LNCaP clone FGC (cell line): Measurements from ENCODE around the gene LACRT.

ENCODE experiments used
- DNase-seq: peaks from one replicate; pipeline ENCODE4 v3.0.0-alpha.2; 2011; ENCODE audit warnings: low read depth
- H3K4me3 ChIP-seq: 2 replicates; pipeline ENCODE4 v1.5.1; 2011; ENCODE audit warnings: mild to moderate bottlenecking, low read depth, low read length, control low read depth
- CTCF ChIP-seq: IDR thresholded peaks from 2 replicates; pipeline ENCODE4 v1.5.1; 2012; ENCODE audit warnings: mild to moderate bottlenecking; ENCODE audit not compliant: control insufficient read depth, insufficient read depth; ENCODE audit errors: extremely low read depth

Gene LACRT

DNA sequence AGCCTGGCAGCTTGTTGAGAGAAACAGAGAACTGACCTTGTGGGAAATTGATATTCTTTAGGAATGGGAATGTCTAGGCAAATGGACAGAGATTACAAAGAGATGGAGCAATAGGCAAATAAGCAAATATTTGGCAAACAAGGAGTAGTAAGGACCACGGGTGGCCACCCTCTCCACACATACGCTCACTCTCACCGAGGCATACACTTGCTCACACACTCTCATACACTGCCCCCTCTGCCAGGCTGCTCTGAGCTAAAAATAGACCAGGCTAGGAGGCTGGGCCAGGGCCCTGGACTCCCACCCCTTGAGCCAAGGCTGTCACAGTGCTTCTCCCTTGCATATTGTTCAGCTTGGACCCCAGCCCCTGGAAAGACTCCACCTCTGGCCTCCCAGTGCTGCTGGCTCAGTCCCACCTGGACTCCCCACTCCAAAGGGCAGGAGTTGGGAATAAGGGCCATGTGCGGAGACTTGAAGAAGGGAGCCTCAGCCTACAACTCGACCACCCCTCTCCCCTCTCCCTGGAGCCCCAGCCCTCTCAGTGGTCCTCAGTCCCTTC is 47.3 kb downstream of the LACRT start:
- no peak for TF ChIP-seq CTCF
- no peak overlapping the region for H3K4me3 ChIP-seq
- DNase-seq, result no peak

- no peak for TF ChIP-seq CTCF
- no peak overlapping the region for H3K4me3 ChIP-seq
- DNase-seq, result no peak
Measured at GRCh38 chr12:54586620-54587019, 48.1 kb downstream of the LACRT start.

DNA sequence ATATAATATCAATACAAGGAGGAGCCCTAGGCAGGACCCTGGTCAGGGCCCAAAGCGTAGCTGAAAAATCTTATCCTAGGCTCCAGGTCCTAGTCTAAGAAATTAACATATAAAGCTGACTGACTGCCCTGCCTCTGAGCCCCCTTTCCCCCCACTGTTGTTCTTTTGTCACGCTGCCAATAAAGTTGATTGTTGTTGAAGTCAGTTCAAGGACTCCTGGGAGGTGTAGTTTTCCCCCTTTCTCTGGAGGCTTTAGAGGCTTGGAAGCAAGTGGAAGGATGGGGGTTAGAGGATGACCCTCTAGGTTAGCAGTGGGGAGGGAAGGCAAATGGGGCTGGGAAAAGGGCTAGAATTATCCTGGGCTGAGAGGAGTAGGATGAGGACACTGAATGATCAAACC is 49.5 kb downstream of the LACRT start:
- no peak for TF ChIP-seq CTCF
- DNase-seq, result no peak

DNA sequence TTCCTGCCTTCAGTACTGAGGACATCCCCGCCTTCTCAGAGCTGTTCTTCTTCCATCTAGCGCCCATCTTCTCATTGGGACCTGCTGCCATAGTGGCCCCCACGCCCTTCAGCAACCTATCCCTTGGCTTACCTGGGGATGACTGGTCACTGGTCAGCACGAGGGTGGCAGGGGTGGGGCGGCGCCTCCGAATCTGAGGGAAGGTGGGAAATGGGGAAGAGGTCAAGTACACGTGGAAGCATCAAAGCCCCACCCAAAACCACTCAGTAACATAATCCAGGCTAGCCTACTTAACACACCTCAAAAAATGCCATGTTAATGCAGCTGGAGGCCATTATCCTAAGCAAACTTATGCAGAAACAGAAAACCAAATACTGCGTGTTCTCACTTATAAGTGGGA is 50.6 kb downstream of the LACRT start:
- no peak overlapping the region for H3K4me3 ChIP-seq
- no peak for TF ChIP-seq CTCF
- DNase-seq, result no peak

More for the DNA sequence above, 49.5 kb downstream of the LACRT start:
- no peak overlapping the region for H3K4me3 ChIP-seq

DNA sequence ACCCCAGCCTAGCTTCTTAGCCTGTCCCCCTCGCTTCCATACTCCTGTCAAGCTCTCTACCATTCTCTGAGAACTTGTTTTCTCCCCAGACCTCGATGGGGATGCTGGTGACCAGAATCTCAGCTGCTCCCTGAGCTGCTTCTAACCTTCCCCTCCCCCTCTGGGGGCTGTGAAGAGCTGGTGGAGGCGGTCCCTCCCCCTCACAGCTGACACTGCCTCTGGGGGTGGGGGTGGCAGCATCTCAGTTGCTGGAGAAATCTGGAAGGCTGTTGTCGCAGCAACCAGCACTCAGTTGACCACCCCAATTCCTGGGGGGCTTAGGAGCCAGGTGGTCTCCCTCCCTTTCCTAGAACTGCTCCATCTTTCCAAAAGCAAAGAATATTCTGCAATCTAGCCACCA is 51.0 kb downstream of the LACRT start:
- DNase-seq, result no peak
- TF ChIP-seq CTCF, result no peak
- no peak overlapping the region for H3K4me3 ChIP-seq

DNA sequence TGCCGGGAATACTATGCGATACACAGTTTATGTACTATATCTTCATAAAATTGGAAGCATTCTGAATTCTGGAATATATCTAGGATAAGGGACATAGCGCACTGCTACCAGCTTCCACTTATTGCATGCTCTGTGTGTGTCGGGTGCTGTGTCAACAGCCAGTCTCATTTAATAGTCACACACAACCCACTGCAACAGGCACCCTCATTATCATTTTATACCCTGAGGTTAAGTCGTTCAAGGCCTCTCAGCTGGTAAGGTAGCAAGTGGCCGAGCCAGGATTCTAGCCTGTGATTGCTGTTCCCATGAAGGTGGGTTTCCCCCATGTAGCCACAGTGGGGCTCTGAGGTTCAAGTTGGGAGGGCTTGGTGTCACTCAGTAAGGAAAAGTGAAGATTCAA is 53.3 kb downstream of the LACRT start:
- DNase-seq, result no peak
- no peak for TF ChIP-seq CTCF
- H3K4me3 ChIP-seq, result no peak overlapping the region
